LNCaP clone FGC (cell line): Measurements from ENCODE around the gene HIPK1.
"Not testable (repeated sequence)": the region's sequence is repeated elsewhere in the genome, so short reads cannot be mapped to it uniquely, and the experiment has no call there.

ENCODE experiments used
- DNase-seq: peaks from one replicate; pipeline ENCODE4 v3.0.0-alpha.2; 2011; ENCODE audit warnings: low read depth
- H3K4me3 ChIP-seq: 2 replicates; pipeline ENCODE4 v1.5.1; 2011; ENCODE audit warnings: mild to moderate bottlenecking, low read depth, low read length, control low read depth
- CTCF ChIP-seq: IDR thresholded peaks from 2 replicates; pipeline ENCODE4 v1.5.1; 2012; ENCODE audit warnings: mild to moderate bottlenecking; ENCODE audit not compliant: control insufficient read depth, insufficient read depth; ENCODE audit errors: extremely low read depth

HIPK1 gene

GRCh38 chr1:113998361-113998760, 69.2 kb downstream of the HIPK1 start:
- no peak for TF ChIP-seq CTCF
- no peak for DNase-seq
- no peak overlapping the region for H3K4me3 ChIP-seq

- no peak for DNase-seq
- H3K4me3 ChIP-seq = no peak overlapping the region
- no peak for TF ChIP-seq CTCF
Observed at GRCh38 chr1:113999233-113999632, 70.1 kb downstream of the HIPK1 start.

GRCh38 chr1:113999799-114000198, 70.7 kb downstream of the HIPK1 start:
- no peak for DNase-seq
- no peak for TF ChIP-seq CTCF
- no peak overlapping the region for H3K4me3 ChIP-seq

- H3K4me3 ChIP-seq = no peak overlapping the region
- DNase-seq = no peak
- no peak for TF ChIP-seq CTCF
Observed at GRCh38 chr1:114000406-114000805, 71.3 kb downstream of the HIPK1 start.

- DNase-seq = no peak
- H3K4me3 ChIP-seq = no peak overlapping the region
- no peak for TF ChIP-seq CTCF
Observed at GRCh38 chr1:114002492-114003239, 73.5 kb downstream of the HIPK1 start.

GRCh38 chr1:114003431-114003830, 74.3 kb downstream of the HIPK1 start:
- H3K4me3 ChIP-seq = no peak overlapping the region
- no peak for TF ChIP-seq CTCF
- DNase-seq = no peak

- not testable (repeated sequence) for DNase-seq, H3K4me3 ChIP-seq
Observed at GRCh38 chr1:114006825-114007224, 77.7 kb downstream of the HIPK1 start.

GRCh38 chr1:114008480-114008941, 79.4 kb downstream of the HIPK1 start:
- H3K4me3 ChIP-seq = no peak overlapping the region
- no peak for DNase-seq
- no peak for TF ChIP-seq CTCF
